Subcutaneous abdominal adipose tissue (tissue), 5 donors: ENCODE measurements around the gene USP46.

Source experiments
- H3K27ac ChIP-seq: one replicate; pipeline ENCODE4 v1.7.0; 2013; ENCODE audit warnings: low read depth, mild to moderate bottlenecking, inconsistent platforms, low read length, moderate library complexity
- H3K27me3 ChIP-seq, 5 donors: one replicate each; pipeline ENCODE4 v1.7.0; 2013; ENCODE audit warnings: low read length in 5 of 5, inconsistent platforms in 1 of 5; ENCODE audit not compliant: control insufficient read depth in 5 of 5, insufficient read depth in 4 of 5
- H3K36me3 ChIP-seq, 5 donors: one replicate each; pipeline ENCODE4 v1.7.0; 2013; ENCODE audit warnings: low read length in 5 of 5; ENCODE audit not compliant: control insufficient read depth in 5 of 5, insufficient read depth in 5 of 5
- H3K4me1 ChIP-seq, 5 donors: one replicate each; pipeline ENCODE4 v1.7.0; 2013; ENCODE audit warnings: low read length in 5 of 5, mild to moderate bottlenecking in 3 of 5, moderate library complexity in 1 of 5; ENCODE audit not compliant: control insufficient read depth in 5 of 5, insufficient read depth in 5 of 5
- H3K4me3 ChIP-seq, 5 donors: one replicate each; pipeline ENCODE4 v1.7.0; 2013; ENCODE audit warnings: low read length in 5 of 5, low read depth in 1 of 5
- H3K9ac ChIP-seq, 5 donors: one replicate each; pipeline ENCODE4 v1.7.0; 2013; ENCODE audit warnings: low read length in 5 of 5, mild to moderate bottlenecking in 4 of 5, moderate library complexity in 3 of 5
- H3K9me3 ChIP-seq, 5 donors: one replicate each; pipeline ENCODE4 v1.7.0; 2013; ENCODE audit warnings: low read length in 5 of 5; ENCODE audit not compliant: control insufficient read depth in 5 of 5
- donor health status: healthy.
- donor health status: healthy.
- donor health status: healthy.
- donor health status: healthy.
- donor health status: healthy.

USP46 gene

DNA sequence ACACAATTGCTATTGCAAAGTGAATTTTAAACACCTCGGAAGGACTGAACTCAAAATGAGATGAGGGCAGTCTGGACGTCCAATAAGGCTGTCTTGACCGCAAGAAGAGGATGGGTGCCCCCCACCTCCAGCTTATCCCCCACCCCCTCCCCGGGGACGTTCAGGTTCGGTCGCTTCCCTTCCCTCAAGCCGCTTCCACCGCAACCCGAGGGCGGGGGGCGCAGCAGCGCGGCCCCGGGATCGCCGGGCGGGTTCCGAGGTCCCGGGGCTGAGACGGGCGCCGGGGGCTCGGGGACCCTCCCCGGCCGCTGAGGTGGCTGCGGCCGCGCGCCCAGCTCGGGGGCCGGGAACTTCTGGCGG, 480 bp downstream of the USP46 start:
- H3K9me3 ChIP-seq: peaks cover 0 to 6% (median 0%) of the 10 kb centered on the region in 5 donors
- H3K4me3 ChIP-seq: peak overlapping the region; percentile 77 to 89 (median 81)
- peak overlapping the region; percentile 28 to 86 (median 69) for H3K9ac ChIP-seq
- peak overlapping the region; percentile 41 for H3K27ac ChIP-seq
- peaks cover 1 to 36% (median 26%) of the 10 kb centered on the region in 5 donors for H3K4me1 ChIP-seq
- no peaks in the 10 kb centered on the region for H3K36me3 ChIP-seq
- no peaks in the 10 kb centered on the region for H3K27me3 ChIP-seq

DNA sequence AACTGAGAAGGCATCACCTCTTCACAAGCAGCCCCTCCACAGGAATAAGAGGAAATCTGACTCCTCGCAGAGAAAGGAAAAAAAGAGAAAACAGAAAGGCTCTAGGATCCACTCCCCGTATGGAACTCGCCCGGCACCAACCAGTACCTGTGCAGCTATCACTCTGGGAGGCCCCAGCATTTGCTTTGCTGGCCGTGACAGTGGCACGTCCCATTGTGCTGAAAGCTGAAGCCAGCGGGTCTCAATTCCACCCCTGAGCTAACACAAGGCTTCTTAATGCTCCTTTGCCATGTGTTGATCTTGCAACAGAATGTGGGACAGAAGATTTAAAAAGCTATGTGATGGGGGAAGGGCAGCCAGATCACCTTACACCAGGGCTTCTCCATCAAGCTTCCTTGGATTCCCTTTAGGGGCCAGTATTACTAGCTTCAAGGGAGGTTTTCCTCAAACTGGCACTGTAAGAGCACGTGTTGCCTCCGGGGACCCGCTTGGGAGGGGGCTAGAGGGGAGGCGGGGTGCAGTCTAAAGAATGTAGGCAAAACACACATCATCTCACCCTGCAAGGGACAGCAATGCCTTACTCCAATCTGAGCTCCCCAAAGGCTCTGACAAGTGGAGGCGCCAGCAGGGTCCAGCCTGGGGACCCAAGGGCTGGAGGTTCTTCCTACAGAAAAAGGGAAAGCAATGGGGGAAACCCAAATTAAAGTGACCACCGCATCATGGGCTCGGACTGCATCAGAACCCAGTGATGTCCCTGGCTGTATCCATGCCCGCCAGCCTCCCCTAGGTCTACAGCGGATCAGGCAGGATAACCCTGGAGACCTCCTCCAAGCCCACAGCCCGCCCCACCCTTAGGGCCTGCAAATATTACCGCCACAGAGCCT, 1.2 kb downstream of the USP46 start:
- H3K27ac ChIP-seq: no peak overlapping the region
- peaks cover 1 to 33% (median 26%) of the 10 kb centered on the region in 5 donors for H3K4me1 ChIP-seq
- H3K9ac ChIP-seq: peak overlapping the region; percentile 28 to 86 (median 69)
- H3K27me3 ChIP-seq: no peaks in the 10 kb centered on the region
- no peaks in the 10 kb centered on the region for H3K36me3 ChIP-seq
- H3K4me3 ChIP-seq: peak overlapping the region; percentile 77 to 89 (median 81)
- peaks cover 0 to 2% (median 0%) of the 10 kb centered on the region in 5 donors for H3K9me3 ChIP-seq

DNA sequence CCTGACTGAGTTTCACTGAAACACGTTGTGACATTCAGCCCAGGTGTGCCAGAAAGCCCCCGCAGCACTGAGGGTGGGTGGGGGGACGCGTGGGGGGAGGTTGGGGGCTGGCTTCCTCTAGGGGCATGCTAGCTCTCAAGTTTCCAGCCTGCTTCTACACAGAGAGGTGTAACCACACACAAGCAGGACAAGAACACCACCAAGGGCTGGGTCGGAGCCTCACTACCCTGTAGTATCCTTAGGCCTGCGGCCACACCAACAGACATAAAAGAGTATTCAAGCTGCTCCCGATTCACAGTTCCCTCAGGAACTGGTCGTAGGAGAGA, 1.8 kb downstream of the USP46 start:
- Histone ChIP-seq H3K4me3 (no peak overlapping the region), H3K4me1 (peaks cover 1 to 29% (median 25%) of the 10 kb centered on the region in 5 donors), H3K36me3 (no peaks in the 10 kb centered on the region), H3K9me3 (no peaks in the 10 kb centered on the region), H3K27ac (no peak overlapping the region), H3K27me3 (no peaks in the 10 kb centered on the region), H3K9ac (no peak overlapping the region)

DNA sequence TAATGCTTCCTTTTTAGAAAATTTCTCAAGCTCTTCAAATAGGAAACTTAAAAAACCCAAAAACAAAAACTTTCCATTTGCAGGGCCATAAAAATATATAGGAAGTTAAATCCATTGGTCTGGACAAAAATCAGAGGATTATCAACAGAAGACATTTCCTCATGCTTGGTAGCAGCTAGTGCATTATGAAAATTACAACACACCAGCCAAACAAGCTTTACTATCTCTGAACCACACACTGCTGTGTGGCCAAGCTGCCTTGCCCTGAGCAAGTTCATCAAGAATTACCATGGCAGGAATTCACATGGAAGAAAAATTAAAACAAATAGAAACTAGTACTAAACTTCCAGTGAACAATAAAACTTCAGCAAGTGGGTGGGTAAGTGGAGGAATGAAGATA, 3.6 kb downstream of the USP46 start:
- no peaks in the 10 kb centered on the region for H3K9me3 ChIP-seq
- no peaks in the 10 kb centered on the region for H3K36me3 ChIP-seq
- peaks cover 1 to 26% (median 21%) of the 10 kb centered on the region in 5 donors for H3K4me1 ChIP-seq
- H3K27me3 ChIP-seq: no peaks in the 10 kb centered on the region
- H3K9ac ChIP-seq: no peak overlapping the region
- no peak overlapping the region for H3K4me3 ChIP-seq
- H3K27ac ChIP-seq: no peak overlapping the region

DNA sequence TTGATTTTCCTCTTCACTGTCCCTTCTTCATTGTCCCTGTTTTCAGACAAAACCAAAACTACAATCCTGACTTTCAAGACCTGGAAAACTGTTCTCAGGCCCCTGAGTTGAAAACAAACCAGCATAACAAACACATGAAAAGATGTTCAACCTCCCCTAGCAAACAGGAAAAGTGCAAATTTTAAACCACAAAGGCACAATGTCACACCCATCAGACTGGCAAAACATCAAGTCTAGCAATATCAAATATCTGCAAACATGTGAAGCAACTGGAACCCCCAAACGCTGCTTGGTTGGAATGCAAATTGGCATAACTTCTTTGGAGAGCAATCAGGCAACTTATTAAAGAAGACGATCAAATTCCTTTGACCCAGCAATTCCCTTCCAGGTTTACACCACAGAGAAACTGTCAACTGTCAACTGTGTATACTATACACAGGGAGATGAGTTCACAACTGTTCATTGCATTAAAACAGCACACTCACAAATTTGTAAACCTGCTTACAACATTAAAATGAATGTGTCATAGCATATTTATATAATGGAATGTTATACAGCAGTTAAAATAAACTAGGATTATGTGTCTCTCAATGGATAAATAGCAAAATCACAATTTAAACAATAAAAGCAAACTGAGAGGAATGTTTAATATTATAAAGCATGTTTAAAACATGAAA, 7.0 kb downstream of the USP46 start:
- H3K27ac ChIP-seq: no peak overlapping the region

DNA sequence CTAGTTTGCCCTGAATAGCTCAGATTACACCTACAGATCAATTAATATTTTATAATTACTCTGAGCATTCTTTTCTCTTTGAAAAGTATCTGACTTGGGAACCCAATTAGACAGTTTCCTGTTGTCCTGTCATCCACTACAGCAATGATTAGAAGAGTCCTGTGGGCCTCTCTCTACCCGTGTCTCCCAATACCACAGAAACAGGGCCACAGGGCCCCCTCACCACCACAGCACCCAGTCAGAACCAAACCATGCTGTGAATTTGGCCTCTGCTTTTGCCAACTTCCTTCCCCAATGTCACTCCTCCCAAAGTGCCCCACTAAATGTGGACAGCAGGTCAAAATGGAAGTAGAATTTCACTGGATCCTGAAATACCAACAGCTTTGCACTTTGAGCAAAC, 10.3 kb downstream of the USP46 start:
- H3K27ac ChIP-seq: no peak overlapping the region
- no peak overlapping the region for H3K9ac ChIP-seq
- peaks cover 0 to 13% (median 9%) of the 10 kb centered on the region in 5 donors for H3K4me1 ChIP-seq
- H3K27me3 ChIP-seq: no peaks in the 10 kb centered on the region
- H3K36me3 ChIP-seq: no peaks in the 10 kb centered on the region
- no peak overlapping the region for H3K4me3 ChIP-seq
- H3K9me3 ChIP-seq: no peaks in the 10 kb centered on the region

More for the DNA sequence above, 7.0 kb downstream of the USP46 start:
- peaks cover 0 to 7% (median 2%) of the 10 kb centered on the region in 5 donors for H3K4me1 ChIP-seq
- no peaks in the 10 kb centered on the region for H3K9me3 ChIP-seq
- no peak overlapping the region for H3K9ac ChIP-seq
- H3K4me3 ChIP-seq: no peak overlapping the region
- no peaks in the 10 kb centered on the region for H3K27me3 ChIP-seq
- H3K36me3 ChIP-seq: no peaks in the 10 kb centered on the region

DNA sequence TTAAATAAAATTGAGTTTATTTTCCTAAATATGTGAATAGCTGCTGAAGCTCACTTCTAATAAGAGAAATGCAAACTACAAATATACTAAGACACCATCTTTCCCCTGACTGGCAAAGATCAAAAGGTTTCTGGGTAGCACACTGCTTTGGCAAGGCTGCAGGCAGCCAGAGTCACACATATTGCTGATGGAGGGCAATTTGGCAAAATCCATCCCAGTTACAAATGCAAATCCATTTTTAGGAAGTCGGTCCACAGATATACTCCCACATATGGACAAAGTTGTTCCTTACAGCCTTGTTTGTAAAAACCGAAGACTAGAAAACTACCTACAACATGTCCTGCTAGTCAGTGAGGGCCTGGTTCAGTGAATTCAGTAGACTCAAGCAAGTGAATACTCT, 12.4 kb downstream of the USP46 start:
- no peak overlapping the region for H3K4me3 ChIP-seq
- H3K27me3 ChIP-seq: no peaks in the 10 kb centered on the region
- H3K27ac ChIP-seq: no peak overlapping the region
- no peaks in the 10 kb centered on the region for H3K9me3 ChIP-seq
- no peak overlapping the region for H3K9ac ChIP-seq
- H3K4me1 ChIP-seq: peaks cover 0 to 18% (median 11%) of the 10 kb centered on the region in 5 donors
- H3K36me3 ChIP-seq: no peaks in the 10 kb centered on the region

DNA sequence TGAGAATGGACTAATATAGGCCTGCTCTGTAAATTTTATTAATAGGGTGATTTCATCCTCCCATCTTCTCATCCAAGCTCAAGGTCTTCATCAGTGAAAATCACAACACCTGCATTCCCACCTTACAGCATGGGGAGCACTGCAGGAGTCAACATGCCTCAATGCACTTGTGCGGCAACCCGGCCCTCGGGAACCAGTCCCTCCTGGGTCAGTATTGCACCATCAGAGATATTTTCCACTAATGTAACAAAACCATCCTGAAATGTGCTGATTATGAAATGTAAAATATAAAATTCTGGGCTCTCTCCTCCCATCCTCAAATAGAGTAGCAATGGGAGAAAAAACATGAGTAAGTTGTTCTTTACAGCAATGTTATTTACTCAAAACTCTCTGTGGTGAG, 13.0 kb downstream of the USP46 start:
- Histone ChIP-seq H3K4me3 (no peak overlapping the region), H3K36me3 (no peaks in the 10 kb centered on the region), H3K27me3 (no peaks in the 10 kb centered on the region), H3K9me3 (no peaks in the 10 kb centered on the region), H3K27ac (no peak overlapping the region), H3K4me1 (peaks cover 0 to 18% (median 18%) of the 10 kb centered on the region in 5 donors), H3K9ac (no peak overlapping the region)

DNA sequence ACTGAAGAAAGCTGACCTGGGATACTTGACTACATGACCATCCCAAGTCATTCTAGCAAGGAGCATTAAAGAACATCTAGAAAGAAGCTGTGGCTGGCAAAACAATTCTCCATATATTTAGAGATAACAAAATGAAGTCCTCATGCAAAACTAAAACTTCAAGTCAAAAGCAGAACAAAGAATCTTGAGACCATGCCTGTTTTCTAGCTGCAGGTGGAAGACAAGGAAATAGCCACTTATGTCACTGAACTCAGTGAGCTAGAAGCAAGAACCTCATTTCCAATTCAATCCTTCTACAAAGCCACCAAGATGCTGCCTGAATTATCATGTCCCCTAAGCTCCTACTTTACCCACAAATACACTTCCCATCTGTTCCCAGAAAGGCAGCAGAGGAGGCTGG, 13.8 kb downstream of the USP46 start:
- no peaks in the 10 kb centered on the region for H3K9me3 ChIP-seq
- no peaks in the 10 kb centered on the region for H3K27me3 ChIP-seq
- no peak overlapping the region for H3K4me3 ChIP-seq

DNA sequence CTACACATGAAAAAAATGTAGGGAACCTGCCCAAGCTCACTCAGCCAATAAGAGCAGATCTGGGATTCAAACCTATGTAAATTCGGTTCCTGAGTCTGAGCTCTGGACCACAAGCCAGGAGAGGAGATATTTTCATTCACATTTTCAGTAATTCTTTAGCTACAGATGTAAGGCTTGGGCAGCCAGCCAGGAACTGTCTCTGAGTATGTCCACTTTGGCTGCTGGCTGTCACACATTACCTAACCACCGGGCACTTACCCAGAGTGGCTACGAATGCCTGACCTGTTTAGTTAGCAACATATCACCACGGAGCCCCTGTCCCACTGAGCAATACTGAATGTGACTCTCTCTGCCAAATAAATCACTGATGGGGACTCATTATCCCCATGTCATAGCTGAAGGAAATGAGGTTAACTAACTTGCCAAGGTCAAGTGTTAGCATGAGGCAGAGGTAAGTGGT, 15.3 kb downstream of the USP46 start:
- no peak overlapping the region for H3K27ac ChIP-seq
- H3K9ac ChIP-seq: peak overlapping the region in 1 of 5 donors; percentile 49
- H3K36me3 ChIP-seq: no peaks in the 10 kb centered on the region
- peaks cover 0 to 22% (median 15%) of the 10 kb centered on the region in 5 donors for H3K4me1 ChIP-seq
- H3K9me3 ChIP-seq: no peaks in the 10 kb centered on the region
- H3K27me3 ChIP-seq: no peaks in the 10 kb centered on the region
- no peak overlapping the region for H3K4me3 ChIP-seq

More for the DNA sequence above, 13.8 kb downstream of the USP46 start:
- Histone ChIP-seq H3K4me1 (peaks cover 0 to 22% (median 18%) of the 10 kb centered on the region in 5 donors), H3K27ac (no peak overlapping the region), H3K9ac (no peak overlapping the region), H3K36me3 (no peaks in the 10 kb centered on the region)
